ENCODE data around the gene FAM50A.

The FAM50A gene

DNA sequence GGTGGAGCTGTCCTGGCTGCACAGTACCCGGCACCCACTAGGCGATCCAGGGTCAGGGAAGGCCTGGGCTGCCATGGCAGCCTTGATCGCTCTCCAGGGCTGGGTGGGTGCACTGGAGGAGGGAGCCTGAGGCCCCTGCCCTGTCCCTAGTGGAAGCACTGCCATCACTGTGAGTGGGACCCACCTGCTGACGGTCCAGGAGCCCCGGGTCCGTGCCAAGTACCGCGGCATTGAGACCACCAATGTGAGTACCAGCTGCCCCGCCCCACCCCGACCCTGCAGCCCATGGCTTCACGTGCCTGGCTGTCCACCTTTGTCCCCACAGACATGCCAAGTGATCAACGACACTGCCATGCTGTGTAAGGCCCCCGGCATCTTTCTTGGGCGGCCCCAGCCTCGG lies 23.0 kb downstream of the FAM50A start:
- DNase-seq: no peak

DNA sequence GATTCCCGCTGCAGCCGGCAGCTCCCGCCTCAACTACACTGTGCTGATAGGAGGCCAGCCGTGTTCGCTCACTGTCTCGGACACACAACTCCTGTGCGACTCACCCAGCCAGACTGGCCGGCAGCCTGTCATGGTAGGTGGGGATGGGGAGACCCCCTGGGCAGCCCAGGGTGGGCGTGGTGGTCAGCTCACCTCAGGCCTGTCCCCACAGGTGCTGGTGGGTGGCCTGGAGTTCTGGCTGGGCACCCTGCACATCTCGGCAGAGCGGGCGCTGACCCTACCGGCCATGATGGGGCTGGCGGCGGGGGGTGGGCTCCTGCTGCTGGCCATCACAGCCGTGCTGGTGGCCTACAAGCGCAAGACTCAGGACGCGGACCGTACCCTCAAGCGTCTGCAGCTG lies 23.6 kb downstream of the FAM50A start:
- no peak for DNase-seq

DNA sequence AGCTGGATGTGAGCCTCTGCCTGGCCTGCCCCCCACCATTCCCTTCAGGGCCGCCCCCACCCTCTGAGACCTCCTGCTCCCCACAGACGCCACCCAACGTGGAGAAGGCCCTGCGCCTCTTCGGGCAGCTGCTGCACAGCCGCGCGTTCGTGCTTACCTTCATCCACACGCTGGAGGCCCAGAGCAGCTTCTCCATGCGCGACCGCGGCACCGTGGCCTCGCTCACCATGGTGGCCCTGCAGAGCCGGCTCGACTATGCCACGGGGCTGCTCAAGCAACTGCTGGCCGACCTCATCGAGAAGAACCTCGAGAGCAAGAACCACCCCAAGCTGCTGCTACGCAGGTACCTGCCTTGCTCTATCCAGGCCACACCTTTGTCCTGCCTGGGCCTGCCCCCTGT lies 24.3 kb downstream of the FAM50A start:
- no peak for DNase-seq

DNA sequence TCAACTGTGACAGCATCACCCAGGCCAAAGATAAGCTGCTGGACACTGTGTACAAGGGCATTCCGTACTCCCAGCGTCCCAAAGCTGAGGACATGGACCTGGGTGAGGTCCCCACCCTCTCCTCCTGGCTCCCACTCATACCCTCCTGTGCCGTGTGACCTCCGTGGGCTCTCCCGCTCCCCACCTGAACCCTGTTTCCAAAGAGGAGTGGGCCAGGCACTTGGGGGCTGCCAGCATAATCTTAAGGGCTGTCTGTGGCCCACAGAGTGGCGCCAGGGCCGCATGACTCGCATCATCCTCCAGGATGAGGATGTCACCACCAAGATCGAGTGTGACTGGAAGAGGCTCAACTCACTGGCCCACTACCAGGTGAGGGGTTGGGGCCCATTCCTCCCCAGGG lies 25.2 kb downstream of the FAM50A start:
- DNase-seq: no peak

- no peak for DNase-seq
Measured at GRCh38 chrX:154469880-154470279, 25.9 kb downstream of the FAM50A start.

- no peak for DNase-seq
Measured at GRCh38 chrX:154470434-154470833, 26.5 kb downstream of the FAM50A start.

GRCh38 chrX:154470914-154471568 lies 27.1 kb downstream of the FAM50A start:
- DNase-seq: no peak

DNA sequence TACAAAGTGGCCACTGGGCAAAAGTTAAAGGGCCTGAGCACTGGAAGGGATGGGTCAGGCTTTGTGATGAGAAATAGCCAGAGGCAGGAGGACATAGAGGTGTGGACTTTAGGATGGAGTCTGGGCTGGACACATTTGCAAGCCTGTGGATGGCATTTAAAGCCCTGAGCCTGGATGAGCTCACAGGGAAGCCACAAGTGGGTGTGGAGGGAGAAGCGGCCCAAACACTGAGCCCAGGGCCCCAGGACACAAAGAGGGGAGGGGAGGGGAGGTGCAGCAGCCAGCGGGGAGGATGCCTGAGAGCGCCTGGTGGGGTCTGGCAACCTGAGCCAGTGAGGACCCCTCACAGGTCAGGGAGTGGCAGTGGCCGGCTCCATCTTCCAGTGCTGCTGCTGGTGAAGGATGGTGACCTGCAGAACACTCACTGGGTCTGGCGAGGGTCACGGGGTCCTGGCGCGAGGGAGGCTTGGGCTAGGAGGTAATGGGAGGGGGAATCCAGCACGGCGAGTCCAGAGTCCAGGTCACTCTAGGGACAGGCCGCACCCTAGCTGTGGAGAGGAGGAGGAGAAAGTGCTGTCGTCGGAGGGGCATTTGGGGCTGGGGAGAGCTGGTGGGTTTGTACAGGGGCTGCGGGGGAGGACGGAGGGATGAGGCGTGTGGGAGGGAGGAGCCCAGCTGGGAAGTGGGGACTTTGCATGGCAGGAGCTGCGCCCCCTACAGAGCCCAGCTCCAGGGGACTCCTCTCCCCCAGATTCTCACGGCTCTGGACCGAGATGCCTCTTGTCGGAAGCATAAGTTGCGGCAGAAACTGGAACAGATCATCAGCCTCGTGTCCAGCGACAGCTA lies 28.1 kb downstream of the FAM50A start:
- DNase-seq: no peak

DNA sequence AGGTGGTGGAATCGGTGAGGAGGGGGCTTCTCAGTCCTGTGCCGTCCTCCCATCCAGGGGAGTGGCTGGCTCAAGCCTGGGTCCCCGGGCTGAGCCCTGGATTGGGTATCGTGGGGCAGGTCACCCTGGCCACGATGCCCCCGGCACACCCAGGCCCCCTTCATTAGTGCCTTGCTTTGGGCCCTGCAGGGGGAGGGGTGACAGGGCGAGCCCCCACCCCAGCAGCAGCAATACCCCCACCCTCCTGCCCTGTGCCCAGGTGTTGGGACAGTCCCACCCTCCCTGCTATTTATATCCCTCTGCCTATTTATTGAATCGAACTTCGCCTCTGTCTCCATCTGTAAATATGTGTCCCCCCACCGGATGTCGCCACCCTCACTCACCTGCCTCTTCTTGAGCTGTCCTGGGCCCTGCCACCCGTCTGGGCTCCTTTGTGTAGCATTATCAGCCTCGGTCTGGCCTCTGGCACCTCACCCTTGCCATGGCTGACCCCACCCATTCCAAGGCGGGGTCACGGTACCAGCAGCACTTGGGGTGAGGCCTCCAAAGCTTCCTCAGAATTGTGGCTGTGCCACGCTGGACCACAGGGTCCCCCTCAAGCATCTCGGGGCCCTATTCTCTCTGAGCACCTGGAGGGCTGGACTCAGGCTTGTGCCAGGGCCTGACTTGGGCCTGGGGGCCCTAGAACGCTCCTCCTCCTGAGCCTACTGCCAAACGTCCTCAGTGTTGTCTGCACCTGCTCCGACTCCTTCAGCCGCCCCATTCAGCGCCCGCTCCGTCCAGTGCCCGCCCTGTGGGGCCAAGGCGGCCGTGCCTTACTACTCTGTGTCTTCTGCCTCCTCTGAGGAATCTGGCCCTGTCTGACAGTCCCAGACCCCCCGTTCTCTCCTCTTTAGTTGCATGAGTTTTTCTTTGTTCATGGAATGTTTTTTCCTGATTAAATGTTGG lies 29.0 kb downstream of the FAM50A start:
- no peak for DNase-seq

DNA sequence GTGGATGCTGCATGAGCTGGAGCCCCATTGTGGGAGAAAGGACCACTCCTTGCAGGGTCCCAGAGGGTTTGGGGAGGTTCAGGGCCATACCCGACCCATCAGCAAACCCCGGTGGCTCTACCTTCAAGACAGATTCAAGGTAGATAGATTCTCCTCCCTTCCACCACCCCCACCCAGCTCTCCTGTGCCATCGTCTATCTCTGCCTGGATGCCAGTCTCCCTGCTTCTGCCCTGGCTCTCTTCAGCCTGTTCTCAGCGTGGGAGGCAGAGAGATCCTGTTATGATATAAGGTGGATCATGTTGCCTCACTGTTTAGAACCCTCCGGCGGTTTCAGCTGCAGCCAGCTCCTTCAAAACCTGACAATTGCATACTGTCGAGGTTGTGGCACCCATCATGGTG lies 29.7 kb downstream of the FAM50A start:
- DNase-seq: no peak

- no peak for DNase-seq
Measured at GRCh38 chrX:154476821-154477220, 32.9 kb downstream of the FAM50A start.

DNA sequence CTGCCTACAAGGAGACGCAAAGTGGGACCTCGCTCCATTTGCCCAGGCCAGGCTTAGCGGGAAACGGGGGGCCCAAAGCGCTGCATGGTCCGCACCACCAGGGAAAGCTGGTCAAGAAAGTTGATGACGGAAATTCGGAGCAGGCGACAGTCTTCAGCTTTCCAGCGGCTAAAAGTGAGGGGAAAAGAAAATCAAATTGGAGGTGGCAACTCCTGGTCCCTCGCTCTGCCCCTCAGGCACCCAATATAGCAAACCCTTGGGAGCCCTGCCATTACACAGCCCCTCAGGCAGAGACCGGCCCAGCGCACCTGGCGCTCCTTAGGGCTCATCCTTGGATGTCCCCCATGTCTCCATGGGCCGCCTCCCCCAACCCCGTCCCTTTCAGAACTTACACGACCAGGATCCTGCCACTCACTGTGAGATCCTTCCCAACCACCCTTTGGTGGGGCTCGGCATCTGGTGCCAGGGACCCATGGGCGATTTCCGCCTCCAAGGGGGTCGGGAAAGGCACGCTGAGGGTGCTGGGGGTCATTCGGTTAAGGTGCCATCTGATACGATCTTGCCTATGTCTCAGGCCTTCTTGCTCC lies 34.0 kb downstream of the FAM50A start:
- no peak for DNase-seq

- DNase-seq: peak; percentile 74
Measured at GRCh38 chrX:154478728-154479622, 35.0 kb downstream of the FAM50A start, which contains the start of gene LAGE3. TSS of gene LAGE3 (minus strand) at chrX:154479281. CDS start at chrX:154478915, 366 bp downstream.

- DNase-seq: no peak
Measured at GRCh38 chrX:154481195-154481594, 37.3 kb downstream of the FAM50A start.

- DNase-seq: no peak
Measured at GRCh38 chrX:154481911-154482601, 38.1 kb downstream of the FAM50A start.

GRCh38 chrX:154482786-154483185 lies 38.8 kb downstream of the FAM50A start:
- DNase-seq: no peak

DNA sequence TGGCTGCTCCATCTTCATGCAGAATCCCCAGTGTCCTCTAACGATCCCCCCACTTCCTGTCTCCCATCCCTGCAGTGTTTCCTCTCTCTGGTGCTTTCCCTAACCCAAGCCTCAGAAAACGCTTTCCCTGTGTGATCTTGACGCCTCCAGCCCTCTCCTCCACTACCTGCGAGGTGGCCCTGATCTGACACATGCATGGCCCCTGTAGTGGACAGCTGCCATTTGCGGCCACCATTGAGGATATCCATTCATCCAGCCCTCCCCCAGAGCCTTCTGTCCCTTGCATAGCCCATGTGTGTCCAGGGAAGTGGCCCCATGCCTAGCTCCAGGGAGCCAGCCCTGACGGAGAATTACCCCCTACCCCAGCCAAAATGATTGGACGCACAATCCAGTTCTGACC lies 39.4 kb downstream of the FAM50A start:
- DNase-seq: no peak

DNA sequence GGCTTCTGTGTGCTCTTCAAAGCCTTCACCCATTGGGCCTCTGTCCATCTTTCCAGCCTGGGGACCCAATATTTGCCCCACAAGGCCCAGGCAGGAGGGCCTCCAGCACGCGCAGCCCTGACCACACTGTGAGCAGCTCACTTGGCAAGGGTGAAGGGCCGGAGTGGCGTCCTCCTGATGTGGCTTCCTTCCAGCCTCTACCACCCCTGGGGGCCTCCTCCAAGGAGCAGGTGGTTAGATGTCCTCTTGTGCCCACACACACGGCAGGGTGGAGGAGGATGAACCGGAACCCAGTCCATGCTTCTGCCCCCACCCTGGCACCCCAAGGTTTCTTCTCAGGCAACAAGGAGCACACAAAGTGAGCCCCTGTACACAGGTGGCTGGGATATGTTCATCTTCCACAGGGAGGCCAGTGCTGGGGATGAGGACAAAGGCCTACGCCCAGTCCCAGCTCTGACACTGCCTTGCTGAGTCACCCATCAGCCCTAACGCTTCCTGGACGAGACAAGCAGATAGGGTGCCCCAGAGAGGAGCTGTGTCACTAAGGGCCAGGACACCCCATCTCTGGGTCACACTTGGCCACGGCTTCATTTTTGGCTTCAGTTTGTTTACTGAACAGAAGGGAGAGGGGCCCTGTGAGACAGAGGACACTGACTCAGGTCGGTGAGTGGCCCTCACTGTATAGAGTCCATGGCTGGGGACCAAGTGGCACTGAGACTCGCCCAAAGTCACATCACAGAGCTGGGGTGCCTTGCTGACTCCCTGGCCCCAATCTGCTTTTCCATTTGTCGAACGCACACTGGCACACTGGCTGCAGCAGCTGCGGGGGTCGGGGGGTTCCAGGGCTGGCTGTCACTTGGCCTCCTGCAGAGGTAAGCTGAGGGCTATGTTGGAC lies 40.6 kb downstream of the FAM50A start:
- no peak for DNase-seq

DNA sequence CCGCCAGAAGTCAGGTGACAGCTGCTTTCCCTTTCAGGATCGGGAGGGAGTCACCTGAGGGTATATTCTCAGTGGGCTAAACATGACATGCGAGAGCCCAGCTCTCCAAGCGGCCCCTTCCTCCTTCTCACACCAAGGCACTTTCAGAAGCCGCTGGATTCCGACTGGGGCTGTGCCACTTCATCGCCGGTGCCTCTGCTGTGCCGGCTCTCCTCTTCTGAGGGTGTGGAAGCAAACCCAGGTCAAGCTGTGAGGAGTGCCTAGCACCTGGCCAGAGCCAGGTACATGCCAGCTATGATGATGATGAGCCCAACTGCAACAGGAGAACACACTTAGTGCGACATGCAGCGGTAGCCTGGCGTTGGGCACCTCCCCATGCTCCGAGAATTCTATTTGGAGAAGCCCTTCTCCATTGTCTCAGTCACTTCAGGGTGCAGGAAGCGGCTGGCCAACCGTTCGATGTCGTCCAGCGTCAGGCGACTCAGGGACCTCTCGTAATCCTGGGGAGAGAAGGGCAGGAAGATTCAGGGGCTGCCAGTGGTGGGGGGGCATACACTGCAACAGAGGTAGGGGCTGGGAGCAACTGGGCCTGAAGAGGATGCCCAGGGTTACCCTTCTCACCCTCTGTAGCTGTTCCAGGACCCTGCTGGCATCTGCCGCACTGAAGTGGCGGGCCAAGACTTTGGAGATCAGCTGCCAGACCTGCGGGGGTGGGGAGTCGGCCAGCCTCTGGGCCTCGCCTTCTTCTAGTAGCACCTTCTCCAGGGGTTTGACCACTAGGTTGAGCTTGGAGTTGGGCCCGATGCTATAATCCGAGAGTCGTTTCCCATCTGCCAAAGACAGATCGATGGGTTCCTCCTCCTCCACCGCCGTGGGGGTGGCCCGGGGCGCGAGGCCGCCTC lies 41.5 kb downstream of the FAM50A start:
- no peak for DNase-seq
